AG04450 (cell line): ENCODE measurements around the gene NES. TPM values are rescaled to one million over a fixed set of nuclear protein-coding genes. Genes with fewer than 3 reads are reported as not detected.

Experiments
- CTCF ChIA-PET: fragments of 300-600, 350-600 bp; formaldehyde crosslinking; extraction: SDS; loops from one replicate; lab custom pipeline; 2022; ENCODE audit warnings: antibody characterized with exemption, inconsistent platforms; lab: Charles Lee
- POLR2A ChIA-PET: fragments of 350-600 bp; formaldehyde crosslinking; extraction: SDS; loops from one replicate; lab custom pipeline; 2021; ENCODE audit warnings: antibody characterized with exemption, inconsistent platforms; lab: Yijun Ruan, JAX
- DNase-seq: peaks from one replicate; pipeline ENCODE4 v3.0.0-alpha.2; 2011; ENCODE audit warnings: low read depth, low spot score
- H3K27ac ChIP-seq: one replicate; pipeline ENCODE4 v1.5.1; 2012; ENCODE audit warnings: low read depth, low read length, control low read depth
- H3K27me3 ChIP-seq: one replicate; pipeline ENCODE4 v1.6.0; 2012; ENCODE audit warnings: low read length; ENCODE audit not compliant: control insufficient read depth, insufficient read depth
- H3K4me3 ChIP-seq: 2 replicates; pipeline ENCODE4 v1.5.1; 2011; ENCODE audit warnings: mild to moderate bottlenecking, low read depth, low read length, control low read depth
- H3K9me3 ChIP-seq: 2 replicates; pipeline ENCODE4 v1.5.1; 2012; ENCODE audit warnings: low read length; ENCODE audit not compliant: control insufficient read depth, insufficient read depth
- CTCF ChIP-seq: IDR thresholded peaks from 2 replicates; pipeline ENCODE4 v1.5.1; 2011; ENCODE audit warnings: low read depth, low read length, control low read depth, inconsistent platforms
- polyA plus RNA-seq: library from polyadenylated mRNA; depleted of rRNA; stranded (reverse); fragments of >200 nt; gene quantifications from 2 replicates; pipeline ENCODE4 v1.2.3, GENCODE V29; 2011

The NES gene
- polyA plus RNA-seq, 1 experiment = 15.7 TPM

- H3K4me3 ChIP-seq = no peak overlapping the region
- ChIA-PET POLR2A (no interaction called here), CTCF (interaction anchor here (0.5 to 7.5 kb wide), 3 partner anchors 23 to 38 kb away, joined by 3 to 175 read pairs (median 4); no protein-coding TSS in a partner anchor)
- H3K27me3 ChIP-seq = peaks cover 51% of the 10 kb centered on the region
- TF ChIP-seq CTCF = no peak
- no peaks in the 10 kb centered on the region; the same call in 1 of the 2 replicates for H3K9me3 ChIP-seq
- no peak overlapping the region for H3K27ac ChIP-seq
- no peak for DNase-seq
These were observed 21.9 kb downstream of the NES start for GRCh38 chr1:156655151-156655903.

GRCh38 chr1:156654700-156655099 is 22.5 kb downstream of the NES start:
- Histone ChIP-seq H3K4me3 (no peak overlapping the region), H3K9me3 (no peaks in the 10 kb centered on the region; the same call in 1 of the 2 replicates), H3K27ac (no peak overlapping the region), H3K27me3 (peaks cover 51% of the 10 kb centered on the region)
- ChIA-PET POLR2A (no interaction called here), CTCF (interaction anchor here (0.6 to 7.5 kb wide), 2 partner anchors 24 to 29 kb away, joined by 4 to 175 read pairs; no protein-coding TSS in a partner anchor)
- no peak for TF ChIP-seq CTCF
- no peak for DNase-seq

DNA sequence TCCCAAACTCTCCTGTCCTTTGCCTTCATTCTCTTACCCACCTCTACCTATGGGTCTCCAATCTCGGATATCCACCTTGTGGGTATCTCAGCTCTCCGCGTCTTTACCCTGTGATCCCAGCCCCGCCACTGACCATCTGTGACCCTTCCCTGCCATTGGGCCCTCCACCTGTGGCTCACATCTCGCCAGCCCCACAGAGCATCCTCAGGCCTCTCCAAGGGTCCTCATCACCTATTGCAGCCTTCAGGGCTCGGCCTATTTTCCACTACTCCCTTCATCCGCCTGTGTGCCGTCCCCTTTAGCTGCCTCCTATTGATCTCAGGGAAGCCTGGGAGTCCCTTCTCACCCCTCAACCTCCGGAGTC is 24.2 kb downstream of the NES start:
- Histone ChIP-seq H3K27ac (no peak overlapping the region), H3K27me3 (peaks cover 60% of the 10 kb centered on the region), H3K4me3 (no peak overlapping the region), H3K9me3 (no peaks in the 10 kb centered on the region; the same call in 1 of the 2 replicates)
- ChIA-PET POLR2A (no interaction called here), CTCF (interaction anchor here (0.8 to 3.1 kb wide), 3 partner anchors 11 to 29 kb away, joined by 4 to 19 read pairs (median 8); no protein-coding TSS in a partner anchor)
- no peak for DNase-seq
- no peak for TF ChIP-seq CTCF

- POLR2A ChIA-PET = no interaction called here
- H3K27me3 ChIP-seq = peaks cover 64% of the 10 kb centered on the region
These were observed 24.8 kb downstream of the NES start for GRCh38 chr1:156652131-156652991.

More at GRCh38 chr1:156652131-156652991, 24.8 kb downstream of the NES start:
- no peak overlapping the region for H3K4me3 ChIP-seq
- DNase-seq = no peak
- H3K9me3 ChIP-seq = no peaks in the 10 kb centered on the region; the same call in 1 of the 2 replicates
- no peak for TF ChIP-seq CTCF
- CTCF ChIA-PET = interaction anchor here (0.8 to 3.1 kb wide), 3 partner anchors 11 to 28 kb away, joined by 4 to 19 read pairs (median 8); no protein-coding TSS in a partner anchor
- H3K27ac ChIP-seq = no peak overlapping the region
